Skeletal muscle tissue (tissue), 4 donors: ENCODE results near the gene DEGS2. TPM values are rescaled to one million over a fixed set of nuclear protein-coding genes. Genes with fewer than 3 reads are reported as not detected.

ENCODE experiments used
- H3K27ac ChIP-seq: one replicate; pipeline ENCODE4 v1.7.0; 2013; ENCODE audit warnings: mild to moderate bottlenecking, low read depth, low read length, inconsistent platforms
- H3K27me3 ChIP-seq, 3 donors: one replicate each; pipeline ENCODE4 v1.7.0; 2013; ENCODE audit warnings: low read length in 3 of 3; ENCODE audit not compliant: control insufficient read depth in 3 of 3, insufficient read depth in 3 of 3
- H3K36me3 ChIP-seq, 3 donors: one replicate each; pipeline ENCODE4 v1.7.0; 2013; ENCODE audit warnings: low read length in 3 of 3; ENCODE audit not compliant: control insufficient read depth in 3 of 3, insufficient read depth in 3 of 3
- H3K4me1 ChIP-seq, 3 donors: one replicate each; pipeline ENCODE4 v1.7.0; 2013; ENCODE audit warnings: low read length in 3 of 3, mild to moderate bottlenecking in 3 of 3; ENCODE audit not compliant: control insufficient read depth in 3 of 3, insufficient read depth in 3 of 3
- H3K4me3 ChIP-seq, 3 donors: one replicate each; pipeline ENCODE4 v1.7.0; 2013; ENCODE audit warnings: low read length in 3 of 3
- H3K9ac ChIP-seq, 3 donors: one replicate each; pipeline ENCODE4 v1.7.0; 2013; ENCODE audit warnings: low read length in 3 of 3, mild to moderate bottlenecking in 3 of 3, moderate library complexity in 2 of 3, low read depth in 1 of 3
- H3K9me3 ChIP-seq, 3 donors: one replicate each; pipeline ENCODE4 v1.7.0; 2013; ENCODE audit warnings: low read length in 3 of 3; ENCODE audit not compliant: control insufficient read depth in 3 of 3
- total RNA-seq: library from RNA; depleted of rRNA; stranded (reverse); fragments of >200 nt; gene quantifications from one replicate; pipeline ENCODE4 v1.2.3, GENCODE V29; 2014
- donor health status: Osteomylitis.

Gene DEGS2
- total RNA-seq, 1 donor from 2014 or later = 0.52 TPM

- no peak overlapping the region for H3K4me3 ChIP-seq
- H3K36me3 ChIP-seq = no peaks in the 10 kb centered on the region
- H3K27ac ChIP-seq = no peak overlapping the region
- no peaks in the 10 kb centered on the region for H3K27me3 ChIP-seq
- peaks cover 0 to 4% (median 0%) of the 10 kb centered on the region in 3 donors for H3K4me1 ChIP-seq
- H3K9ac ChIP-seq = no peak overlapping the region
- no peaks in the 10 kb centered on the region for H3K9me3 ChIP-seq
These were observed 41.6 kb downstream of the DEGS2 start for GRCh38 chr14:100117633-100118395.

- Histone ChIP-seq H3K27ac (no peak overlapping the region), H3K4me1 (no peaks in the 10 kb centered on the region), H3K4me3 (no peak overlapping the region), H3K9me3 (no peaks in the 10 kb centered on the region), H3K9ac (no peak overlapping the region), H3K27me3 (no peaks in the 10 kb centered on the region), H3K36me3 (no peaks in the 10 kb centered on the region)
These were observed 42.4 kb downstream of the DEGS2 start for GRCh38 chr14:100117026-100117425.

GRCh38 chr14:100116134-100116533 lies 43.3 kb downstream of the DEGS2 start:
- no peaks in the 10 kb centered on the region for H3K36me3 ChIP-seq
- H3K9ac ChIP-seq = no peak overlapping the region
- no peaks in the 10 kb centered on the region for H3K9me3 ChIP-seq
- H3K27me3 ChIP-seq = no peaks in the 10 kb centered on the region
- H3K27ac ChIP-seq = no peak overlapping the region
- no peak overlapping the region for H3K4me3 ChIP-seq
- no peaks in the 10 kb centered on the region for H3K4me1 ChIP-seq

GRCh38 chr14:100115726-100116125 lies 43.7 kb downstream of the DEGS2 start:
- no peaks in the 10 kb centered on the region for H3K4me1 ChIP-seq
- no peaks in the 10 kb centered on the region for H3K27me3 ChIP-seq
- H3K27ac ChIP-seq = no peak overlapping the region
- no peaks in the 10 kb centered on the region for H3K9me3 ChIP-seq
- H3K9ac ChIP-seq = no peak overlapping the region
- H3K36me3 ChIP-seq = no peaks in the 10 kb centered on the region
- H3K4me3 ChIP-seq = no peak overlapping the region

- Histone ChIP-seq H3K27me3 (no peaks in the 10 kb centered on the region), H3K36me3 (no peaks in the 10 kb centered on the region), H3K9me3 (no peaks in the 10 kb centered on the region), H3K4me1 (no peaks in the 10 kb centered on the region), H3K4me3 (no peak overlapping the region), H3K9ac (no peak overlapping the region), H3K27ac (no peak overlapping the region)
These were observed 44.2 kb downstream of the DEGS2 start for GRCh38 chr14:100115236-100115635.

- H3K36me3 ChIP-seq = peaks cover 0 to 2% (median 0%) of the 10 kb centered on the region in 3 donors
These were observed 45.2 kb downstream of the DEGS2 start for GRCh38 chr14:100114109-100114765.

GRCh38 chr14:100111931-100112704 lies 47.3 kb downstream of the DEGS2 start:
- Histone ChIP-seq H3K9me3 (no peaks in the 10 kb centered on the region), H3K4me3 (no peak overlapping the region), H3K4me1 (peaks cover 10 to 13% (median 12%) of the 10 kb centered on the region in 3 donors), H3K36me3 (peaks cover 0 to 2% (median 0%) of the 10 kb centered on the region in 3 donors), H3K27me3 (no peaks in the 10 kb centered on the region), H3K9ac (no peak overlapping the region), H3K27ac (no peak overlapping the region)

More at GRCh38 chr14:100114109-100114765, 45.2 kb downstream of the DEGS2 start:
- peaks cover 0 to under 1% (median 0%) of the 10 kb centered on the region in 3 donors for H3K4me1 ChIP-seq
- no peaks in the 10 kb centered on the region for H3K27me3 ChIP-seq
- H3K27ac ChIP-seq = no peak overlapping the region
- no peaks in the 10 kb centered on the region for H3K9me3 ChIP-seq
- H3K9ac ChIP-seq = no peak overlapping the region
- no peak overlapping the region for H3K4me3 ChIP-seq

GRCh38 chr14:100110816-100111215 lies 48.6 kb downstream of the DEGS2 start:
- Histone ChIP-seq H3K9me3 (no peaks in the 10 kb centered on the region), H3K27me3 (no peaks in the 10 kb centered on the region), H3K4me1 (peaks cover 18 to 20% (median 19%) of the 10 kb centered on the region in 3 donors), H3K9ac (no peak overlapping the region), H3K27ac (no peak overlapping the region), H3K36me3 (peaks cover 0 to 2% (median 0%) of the 10 kb centered on the region in 3 donors), H3K4me3 (no peak overlapping the region)

- H3K9ac ChIP-seq = no peak overlapping the region
- no peaks in the 10 kb centered on the region for H3K27me3 ChIP-seq
- H3K9me3 ChIP-seq = no peaks in the 10 kb centered on the region
- peaks cover 0 to 2% (median 0%) of the 10 kb centered on the region in 3 donors for H3K36me3 ChIP-seq
- no peak overlapping the region for H3K27ac ChIP-seq
- H3K4me1 ChIP-seq = peaks cover 24 to 31% (median 27%) of the 10 kb centered on the region in 3 donors
- H3K4me3 ChIP-seq = no peak overlapping the region
These were observed 49.9 kb downstream of the DEGS2 start for GRCh38 chr14:100109594-100109955.
